Cerebellar cortex (tissue), 1 donor: ENCODE measurements around the gene SEMG1.

ENCODE experiments used
- DNase-seq: peaks from one replicate; pipeline ENCODE4 v3.0.0-alpha.2; 2015; ENCODE audit warnings: low spot score

SEMG1 gene, protein sequence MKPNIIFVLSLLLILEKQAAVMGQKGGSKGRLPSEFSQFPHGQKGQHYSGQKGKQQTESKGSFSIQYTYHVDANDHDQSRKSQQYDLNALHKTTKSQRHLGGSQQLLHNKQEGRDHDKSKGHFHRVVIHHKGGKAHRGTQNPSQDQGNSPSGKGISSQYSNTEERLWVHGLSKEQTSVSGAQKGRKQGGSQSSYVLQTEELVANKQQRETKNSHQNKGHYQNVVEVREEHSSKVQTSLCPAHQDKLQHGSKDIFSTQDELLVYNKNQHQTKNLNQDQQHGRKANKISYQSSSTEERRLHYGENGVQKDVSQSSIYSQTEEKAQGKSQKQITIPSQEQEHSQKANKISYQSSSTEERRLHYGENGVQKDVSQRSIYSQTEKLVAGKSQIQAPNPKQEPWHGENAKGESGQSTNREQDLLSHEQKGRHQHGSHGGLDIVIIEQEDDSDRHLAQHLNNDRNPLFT

GRCh38 chr20:45206725-45207124 lies at the start of gene SEMG1:
Gene SEMG1 (plus strand): TSS chr20:45207033. CDS start chr20:45207054, 21 bp downstream.
- DNase-seq, result no peak

DNA sequence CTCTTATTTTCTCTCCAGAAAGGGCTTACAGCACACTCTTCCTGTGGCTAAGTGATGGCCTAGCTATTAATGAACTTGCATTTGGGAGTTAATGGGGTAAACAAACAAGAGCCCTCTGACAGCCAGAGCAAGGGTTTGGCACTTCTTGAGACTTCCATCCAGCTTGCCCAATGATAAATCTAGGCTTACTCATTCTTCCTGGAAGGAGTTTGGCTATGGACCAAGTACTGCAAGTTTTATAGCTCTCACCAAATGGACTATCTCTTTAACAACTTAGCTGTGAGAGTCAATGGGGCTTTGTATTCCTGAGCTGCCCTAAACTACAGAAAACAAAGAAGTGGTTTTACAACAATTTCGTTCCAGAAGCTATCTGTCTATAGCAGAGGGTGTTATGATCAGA lies 48.9 kb upstream of the SEMG1 start:
- DNase-seq, result no peak

GRCh38 chr20:45163083-45163803 lies 43.6 kb upstream of the SEMG1 start:
- DNase-seq, result no peak

- no peak for DNase-seq
These were observed 41.9 kb upstream of the SEMG1 start for GRCh38 chr20:45164906-45165305.

DNA sequence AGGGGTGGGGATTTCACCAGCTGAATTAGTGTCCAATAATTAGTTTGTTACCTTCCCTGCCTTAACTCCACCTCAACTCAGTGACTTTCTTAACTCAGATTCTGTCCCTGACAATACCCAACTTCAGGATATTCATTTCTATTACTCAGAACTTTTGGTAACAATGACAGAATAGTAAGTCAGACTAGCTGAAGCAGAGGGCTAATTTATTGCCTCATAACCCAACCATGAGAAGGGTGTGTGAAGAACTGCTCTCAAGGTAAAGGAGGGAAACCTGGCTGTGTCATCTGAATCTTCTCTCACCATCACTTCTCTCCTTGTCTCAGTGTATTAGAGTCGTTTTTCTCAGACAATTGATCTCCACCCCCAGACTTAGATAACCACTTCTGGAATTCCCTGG lies 33.3 kb upstream of the SEMG1 start:
- DNase-seq, result no peak

DNA sequence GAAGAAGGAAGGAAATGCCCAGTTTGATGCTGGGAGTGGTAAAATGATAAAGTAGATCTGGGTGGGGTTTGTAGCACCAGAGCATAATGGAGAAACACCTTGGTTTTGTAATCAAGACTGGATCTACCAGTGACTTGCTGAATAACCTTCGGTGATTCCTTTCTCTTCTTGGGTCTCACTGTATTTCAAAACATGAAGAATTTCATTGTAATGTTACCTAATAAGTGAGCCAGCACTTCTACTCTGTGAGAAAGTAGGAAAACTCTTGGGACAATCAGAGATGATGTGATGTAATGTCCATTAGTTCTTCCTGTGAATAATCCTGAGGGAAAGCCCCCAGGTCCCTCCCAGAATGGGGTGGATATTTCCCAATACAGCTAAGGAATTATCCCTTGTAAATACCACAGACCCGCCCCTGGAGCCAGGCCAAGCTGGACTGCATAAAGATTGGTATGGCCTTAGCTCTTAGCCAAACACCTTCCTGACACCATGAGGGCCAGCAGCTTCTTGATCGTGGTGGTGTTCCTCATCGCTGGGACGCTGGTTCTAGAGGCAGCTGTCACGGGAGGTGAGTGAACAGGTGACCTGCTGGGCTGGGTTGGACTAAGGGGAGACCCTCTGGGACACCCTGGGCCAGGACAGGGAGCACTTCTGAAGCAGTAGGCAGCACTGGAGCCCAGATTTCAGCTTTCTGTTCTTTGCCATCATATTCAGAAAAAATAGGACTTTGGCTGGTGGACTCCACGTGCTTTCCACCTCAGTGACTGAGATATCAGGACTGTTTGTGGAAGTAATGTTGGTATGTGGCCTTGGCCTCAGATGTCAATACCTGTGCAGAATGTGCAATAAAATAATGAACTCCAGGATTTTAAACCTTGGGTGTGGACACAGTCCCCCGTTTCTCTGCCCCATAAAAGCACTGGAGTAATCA lies 32.1 kb upstream of the SEMG1 start, which contains the start of gene PI3:
PI3 (plus strand) TSS at position 469 of the 931 bp plus-strand sequence; CDS start at position 490, 21 bp downstream.
- DNase-seq, result no peak

- DNase-seq, result no peak
These were observed 30.1 kb upstream of the SEMG1 start for GRCh38 chr20:45176526-45177267.

GRCh38 chr20:45179166-45179565 lies 27.7 kb upstream of the SEMG1 start:
- DNase-seq, result no peak

GRCh38 chr20:45181639-45182038 lies 25.2 kb upstream of the SEMG1 start:
- no peak for DNase-seq

DNA sequence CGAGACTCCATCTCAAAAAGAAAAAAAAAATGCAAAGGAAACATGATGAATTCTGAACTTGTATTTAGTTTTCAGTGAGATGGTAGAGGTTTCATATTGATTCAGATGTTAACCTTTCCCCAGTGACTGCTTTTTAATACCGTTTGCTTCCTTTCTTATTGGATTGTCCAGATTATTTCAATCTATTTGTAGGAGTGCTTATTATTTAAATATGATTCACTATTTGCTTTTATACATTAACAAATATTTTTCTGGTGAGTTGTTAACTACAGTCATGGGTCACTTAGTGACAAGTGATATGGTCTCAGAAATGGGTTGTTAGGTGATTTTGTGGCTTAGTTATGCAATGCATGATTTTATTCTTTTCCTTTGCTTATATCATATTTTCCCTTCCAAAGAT lies 23.7 kb upstream of the SEMG1 start:
- DNase-seq, result no peak

DNA sequence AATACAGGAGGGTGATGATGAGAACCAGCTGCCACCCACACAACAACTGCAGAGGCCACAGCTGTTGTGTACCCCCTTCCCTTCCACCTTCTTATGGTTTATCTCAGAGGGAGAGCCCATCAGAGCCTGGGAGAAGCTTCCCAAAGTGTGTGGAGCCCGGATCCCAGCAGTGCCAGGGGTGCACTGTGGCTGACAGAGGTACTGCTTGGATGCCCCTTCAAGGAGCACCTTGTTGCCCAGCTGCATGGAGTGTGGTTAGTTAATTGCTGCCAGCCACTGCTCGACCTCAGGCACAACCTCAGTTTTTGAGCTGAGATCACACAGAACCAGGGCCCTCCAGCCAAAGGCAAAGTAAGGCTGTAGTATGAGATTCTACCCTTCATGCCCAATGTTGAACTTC lies 19.1 kb upstream of the SEMG1 start:
- DNase-seq, result no peak

DNA sequence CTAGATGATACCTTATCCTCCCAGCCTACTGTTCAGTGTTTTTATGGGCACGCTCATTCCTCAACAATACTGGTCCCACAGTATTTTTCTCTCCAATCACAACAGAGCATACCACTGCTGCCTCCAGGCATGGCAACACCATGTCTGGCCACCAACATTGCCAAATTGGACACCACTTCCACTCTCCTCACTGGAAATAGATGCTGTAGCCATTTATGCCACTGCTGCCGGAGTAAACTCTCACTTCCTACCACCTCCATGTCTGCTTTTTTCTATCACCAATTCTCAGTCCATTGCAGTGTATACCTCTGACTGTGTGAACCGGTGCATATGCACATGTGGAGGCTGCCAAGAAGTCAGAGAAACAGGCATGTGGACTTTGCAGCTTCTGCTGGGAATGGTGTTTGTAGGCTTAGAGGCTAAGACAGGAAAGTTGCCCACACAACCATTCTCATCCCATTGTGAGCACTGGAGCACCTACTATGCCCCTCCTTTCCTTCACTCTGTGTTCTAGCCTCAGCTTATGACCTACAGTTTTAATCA lies 17.7 kb upstream of the SEMG1 start:
- no peak for DNase-seq

DNA sequence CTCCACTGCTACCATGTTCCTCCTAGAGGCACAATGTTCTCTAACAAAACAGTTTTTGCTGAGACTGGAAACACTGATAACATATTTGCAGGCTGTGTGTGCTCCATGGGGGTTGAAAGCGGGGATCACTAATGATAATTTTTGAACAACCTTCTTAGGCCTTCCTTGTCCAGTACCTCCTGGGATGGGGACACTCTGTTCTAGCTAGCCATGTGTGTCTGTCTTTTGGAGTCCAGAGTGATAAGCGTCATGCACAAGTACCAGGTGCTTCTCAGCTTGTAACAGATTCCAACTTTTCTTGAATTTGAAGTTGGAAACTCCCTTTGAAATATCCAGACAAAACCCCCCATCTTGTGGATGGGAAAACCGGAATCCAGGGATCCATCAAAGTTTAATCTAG lies 17.0 kb upstream of the SEMG1 start:
- DNase-seq, result no peak

GRCh38 chr20:45191926-45192325 lies 14.9 kb upstream of the SEMG1 start:
- DNase-seq, result no peak

DNA sequence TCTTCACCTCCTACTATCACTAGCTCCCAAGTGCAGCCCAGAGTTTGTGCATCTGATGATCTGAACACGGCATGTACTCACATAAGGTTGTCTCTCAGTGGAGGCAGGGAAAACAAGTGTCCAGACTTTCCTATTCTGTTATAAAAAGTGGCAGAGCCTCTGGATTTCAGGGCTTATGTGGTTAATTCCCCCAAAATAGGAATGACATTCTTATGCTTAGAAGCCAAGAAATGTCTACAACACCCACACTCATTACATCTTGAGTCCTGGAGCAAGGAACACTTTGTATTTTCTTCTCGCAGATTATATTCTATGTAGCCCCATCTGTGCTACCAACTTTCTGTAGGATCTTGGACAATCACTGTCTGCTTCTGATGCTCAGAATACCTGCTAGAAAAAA lies 13.5 kb upstream of the SEMG1 start:
- DNase-seq, result no peak

GRCh38 chr20:45209924-45210323 lies 3.1 kb downstream of the SEMG1 start:
- DNase-seq, result no peak

DNA sequence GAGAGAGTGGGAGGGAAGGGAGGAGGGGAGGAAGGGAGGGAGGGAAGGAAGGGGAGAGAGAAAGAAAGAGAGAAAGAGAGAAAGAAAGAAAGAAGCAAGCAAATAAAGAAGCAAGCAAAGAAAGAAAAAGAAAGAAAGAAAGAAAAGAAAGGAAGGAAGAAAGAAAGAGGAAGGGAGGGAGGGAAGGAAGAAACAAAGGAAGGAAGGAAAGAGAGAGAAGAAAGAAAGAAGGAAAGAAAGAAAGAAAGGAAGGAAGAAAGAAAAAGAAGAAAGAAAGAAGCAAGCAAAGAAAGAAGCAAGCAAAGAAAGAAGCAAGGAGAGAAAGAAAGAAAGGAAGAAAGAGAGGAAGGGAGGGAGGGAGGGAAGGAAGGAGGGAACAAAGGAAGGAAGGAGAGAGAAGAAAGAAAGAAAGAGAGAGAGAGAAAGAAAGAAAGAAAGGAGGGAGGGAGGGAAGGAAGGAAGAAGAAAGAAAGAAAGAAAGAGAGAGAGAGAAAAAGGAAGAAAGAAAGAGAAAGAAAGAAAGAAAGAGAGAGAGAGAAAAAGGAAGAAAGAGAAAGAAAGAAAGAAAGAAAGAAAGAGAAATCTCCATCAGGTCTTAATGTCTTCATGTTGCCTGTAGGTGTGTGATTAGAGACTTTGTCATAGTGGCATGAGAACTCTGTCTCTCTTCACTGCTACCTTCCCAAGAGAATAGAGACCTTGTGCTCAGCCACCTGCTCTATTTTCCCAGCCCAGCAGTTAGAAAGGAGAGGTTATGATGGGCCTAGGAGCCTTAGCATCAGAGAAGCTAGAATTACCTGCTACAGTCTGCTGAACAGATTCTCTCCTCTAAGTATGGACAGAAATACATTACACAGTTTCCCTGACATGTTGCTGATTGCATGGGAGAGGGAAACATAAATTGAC lies 5.0 kb downstream of the SEMG1 start:
- DNase-seq, result no peak

DNA sequence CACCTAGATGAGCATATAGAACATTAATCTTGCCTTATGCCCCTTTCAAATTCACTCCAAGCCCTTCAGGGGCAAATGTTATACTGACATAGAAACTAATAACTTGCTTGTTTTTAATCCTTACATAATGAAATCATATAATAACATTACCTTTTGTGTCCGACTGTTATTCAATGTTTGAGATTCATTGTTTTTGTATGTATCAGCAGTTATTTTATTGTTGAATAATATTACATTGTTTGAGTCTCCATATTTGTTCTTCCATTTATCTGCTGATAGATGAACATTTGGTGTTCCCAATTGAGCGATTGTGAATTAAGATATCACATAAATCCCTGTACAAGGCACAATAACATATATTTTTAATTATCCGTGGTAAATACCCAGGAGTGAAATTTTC lies 6.0 kb downstream of the SEMG1 start:
- DNase-seq, result no peak

- no peak for DNase-seq
These were observed 11.3 kb downstream of the SEMG1 start for GRCh38 chr20:45218124-45218523.

- no peak for DNase-seq
These were observed 11.8 kb downstream of the SEMG1 start for GRCh38 chr20:45218636-45219035.
